Measurements from ENCODE around the gene PTCRA. TPM values are rescaled to one million over a fixed set of nuclear protein-coding genes. Genes with fewer than 3 reads are reported as not detected.
A peak's percentile ranks its signal among the peaks of the same experiment; 100 is the strongest.

The PTCRA gene
- total and polyA plus RNA-seq, 3 donors from 2014 or later, result 0.56 TPM; not detected in 2

GRCh38 chr6:42960243-42961019 lies 44.6 kb downstream of the PTCRA start, which contains the start of gene GNMT:
GNMT (plus strand) TSS chr6:42960754; CDS start chr6:42960768, 14 bp downstream.
- no peak for TF ChIP-seq POLR2A (IDR thresholded peaks at IDR 0.05)
- Histone ChIP-seq H3K4me3 (peak within 1 kb of the TSS; percentile 29 to 52), H3K4me1 (peaks cover 15% of the 10 kb centered on the region), H3K9me3 (no peaks in the 10 kb centered on the region), H3K27me3 (no peaks in the 10 kb centered on the region), H3K27ac (no peak within 1 kb of the TSS), H3K36me3 (ENCODE audit: low read depth, missing control alignments) (no peaks in the 10 kb centered on the region)
- WGBS, 2 donors, result 2 to 3% methylated on average over 26 to 61 of the region's 62 CpGs
- intact Hi-C loops (cut with DNase I; ENCODE audit: low total_unique reads), result no loop called here
- peak; percentile 58 for DNase-seq

GRCh38 chr6:42961020-42961470 lies 45.2 kb downstream of the PTCRA start:
- H3K4me3 ChIP-seq, result peak overlapping the region; percentile 29 to 52
- no peaks in the 10 kb centered on the region for H3K9me3 ChIP-seq
- 20 to 24% methylated on average over 6 to 15 of the region's 15 CpGs for WGBS, 2 donors
- intact Hi-C loops (cut with DNase I; ENCODE audit: low total_unique reads), result no loop called here
- no peak for DNase-seq
- H3K27ac ChIP-seq, result no peak overlapping the region
- H3K27me3 ChIP-seq, result no peaks in the 10 kb centered on the region
- H3K36me3 ChIP-seq (ENCODE audit: low read depth, missing control alignments), result no peaks in the 10 kb centered on the region
- TF ChIP-seq POLR2A (IDR thresholded peaks at IDR 0.05) (no peak), CTCF (IDR thresholded peaks at IDR 0.05) (no peak)
- H3K4me1 ChIP-seq, result peaks cover 15% of the 10 kb centered on the region

- DNase-seq, result no peak
- Histone ChIP-seq H3K9me3 (no peaks in the 10 kb centered on the region), H3K4me3 (no peak overlapping the region), H3K36me3 (ENCODE audit: low read depth, missing control alignments) (no peaks in the 10 kb centered on the region), H3K27me3 (no peaks in the 10 kb centered on the region), H3K27ac (no peak overlapping the region), H3K4me1 (peaks cover 15% of the 10 kb centered on the region)
- no peak for TF ChIP-seq POLR2A (IDR thresholded peaks at IDR 0.05)
- no peak for TF ChIP-seq CTCF (IDR thresholded peaks at IDR 0.05)
- intact Hi-C loops (cut with DNase I; ENCODE audit: low total_unique reads), result no loop called here
- WGBS, 2 donors, result 80 to 93% methylated on average over 12 of the region's 12 CpGs
These were observed 46.2 kb downstream of the PTCRA start for GRCh38 chr6:42962096-42962495.

GRCh38 chr6:42962502-42963178 lies 46.8 kb downstream of the PTCRA start:
- no peaks in the 10 kb centered on the region for H3K9me3 ChIP-seq
- H3K4me1 ChIP-seq, result peaks cover 15% of the 10 kb centered on the region
- 81 to 90% methylated on average over 12 of the region's 13 CpGs for WGBS, 2 donors
- H3K27me3 ChIP-seq, result no peaks in the 10 kb centered on the region
- H3K4me3 ChIP-seq, result no peak overlapping the region
- no peak overlapping the region for H3K27ac ChIP-seq
- intact Hi-C loops (cut with DNase I; ENCODE audit: low total_unique reads), result no loop called here
- no peaks in the 10 kb centered on the region for H3K36me3 ChIP-seq (ENCODE audit: low read depth, missing control alignments)
- DNase-seq, result no peak
- no peak for TF ChIP-seq POLR2A (IDR thresholded peaks at IDR 0.05)
- TF ChIP-seq CTCF (IDR thresholded peaks at IDR 0.05), result no peak

GRCh38 chr6:42963179-42963854 lies 47.5 kb downstream of the PTCRA start:
- no peaks in the 10 kb centered on the region for H3K9me3 ChIP-seq
- intact Hi-C loops (cut with DNase I; ENCODE audit: low total_unique reads), result no loop called here
- no peak for DNase-seq
- no peaks in the 10 kb centered on the region for H3K36me3 ChIP-seq (ENCODE audit: low read depth, missing control alignments)
- peaks cover 15% of the 10 kb centered on the region for H3K4me1 ChIP-seq
- no peaks in the 10 kb centered on the region for H3K27me3 ChIP-seq
- no peak overlapping the region for H3K27ac ChIP-seq
- WGBS, 2 donors, result 74 to 81% methylated on average over 9 to 12 of the region's 12 CpGs
- TF ChIP-seq CTCF (IDR thresholded peaks at IDR 0.05) (no peak), POLR2A (IDR thresholded peaks at IDR 0.05) (no peak)
- H3K4me3 ChIP-seq, result no peak overlapping the region
